H1 (cell line): Measurements from ENCODE around the gene TRPT1. TPM values are rescaled to one million over a fixed set of nuclear protein-coding genes. Genes with fewer than 3 reads are reported as not detected.
A peak's percentile ranks its signal among the peaks of the same experiment; 100 is the strongest.

Experiments used
- CTCF ChIA-PET: fragments of 300-600 bp; sonication (Branson Sonifier 250); formaldehyde crosslinking; loops from one replicate; lab custom pipeline; 2021; ENCODE audit not compliant: partially characterized antibody; lab: Charles Lee
- POLR2A ChIA-PET: fragments of 300-600 bp; sonication (Branson Sonifier 250); formaldehyde crosslinking; loops from one replicate; lab custom pipeline; 2021; ENCODE audit warnings: inconsistent platforms; ENCODE audit not compliant: partially characterized antibody; lab: Charles Lee
- DNase-seq, 2 experiments: peaks; one replicate each; pipeline versions ENCODE4 v3.0.0 to v3.0.0-alpha.2; 2010 to 2022; ENCODE audit warnings: low spot score in 2 of 2, low read depth in 1 of 2, mixed read lengths in 1 of 2
- FAIRE-seq: peaks from 2 replicates; lab custom pipeline; 2011; peaks lifted over from hg19 to GRCh38; lab: Jason Lieb, UNC
- H2AFZ ChIP-seq: 2 replicates; pipeline ENCODE4 v1.8.1; 2012; ENCODE audit warnings: low read length, inconsistent platforms
- H2AK5ac ChIP-seq: 2 replicates; pipeline ENCODE4 v1.6.1; 2013; ENCODE audit warnings: low read depth, low read length
- H2BK120ac ChIP-seq: replicated peaks from 2 replicates; pipeline ENCODE3; 2013; ENCODE audit warnings: low read depth, low read length, inconsistent platforms
- H2BK12ac ChIP-seq: 2 replicates; pipeline ENCODE4 v1.6.1; 2013; ENCODE audit warnings: low read depth, low read length
- H2BK15ac ChIP-seq: 2 replicates; pipeline ENCODE4 v1.6.1; 2013; ENCODE audit warnings: low read length
- H2BK20ac ChIP-seq: 2 replicates; pipeline ENCODE4 v1.6.1; 2013; ENCODE audit warnings: low read length
- H2BK5ac ChIP-seq: 2 replicates; pipeline ENCODE4 v1.6.1; 2013; ENCODE audit warnings: low read depth, low read length
- H3K14ac ChIP-seq: 2 replicates; pipeline ENCODE4 v1.6.1; 2013; ENCODE audit warnings: inconsistent platforms; ENCODE audit not compliant: insufficient read length
- H3K18ac ChIP-seq: 2 replicates; pipeline ENCODE4 v1.6.1; 2013; ENCODE audit warnings: low read length; ENCODE audit errors: extremely low read depth
- H3K23ac ChIP-seq: 2 replicates; pipeline ENCODE4 v1.6.1; 2013; ENCODE audit warnings: inconsistent platforms; ENCODE audit not compliant: insufficient read length
- H3K23me2 ChIP-seq: 2 replicates; pipeline ENCODE4 v1.6.1; 2013; ENCODE audit warnings: low read depth, low read length
- H3K27ac ChIP-seq: 2 replicates; pipeline ENCODE4 v1.6.1; 2011; ENCODE audit warnings: low read depth, low read length, inconsistent platforms
- H3K27me3 ChIP-seq, 4 experiments: replicated peaks in 1 of 4; 1 replicate in 1 of 4; 2 replicates in 3 of 4; pipeline versions ENCODE4 v1.6.1 to v1.8.1; 2011 to 2013; ENCODE audit warnings: low read length in 3 of 4, mild to moderate bottlenecking in 3 of 4, inconsistent platforms in 2 of 4, mixed read lengths in 2 of 4, moderate library complexity in 1 of 4; ENCODE audit not compliant: control insufficient read depth in 3 of 4, insufficient read depth in 3 of 4; ENCODE audit errors: extremely low read depth in 1 of 4
- H3K36me3 ChIP-seq, 4 experiments: 2 replicates each; pipeline versions ENCODE4 v1.6.1 to v1.8.1; 2011 to 2013; ENCODE audit warnings: mild to moderate bottlenecking in 4 of 4, low read length in 3 of 4, moderate library complexity in 2 of 4, control low read depth in 1 of 4, inconsistent platforms in 1 of 4; ENCODE audit not compliant: insufficient read depth in 4 of 4, control insufficient read depth in 2 of 4
- H3K4ac ChIP-seq: replicated peaks from 2 replicates; pipeline ENCODE3; 2013; ENCODE audit warnings: low read length, low read depth, mixed read lengths, inconsistent platforms; ENCODE audit not compliant: insufficient read length
- H3K4me1 ChIP-seq, 4 experiments: replicated peaks in 1 of 4; 1 replicate in 1 of 4; 2 replicates in 3 of 4; pipeline versions ENCODE4 v1.6.1 to v1.8.1; 2011 to 2013; ENCODE audit warnings: low read length in 3 of 4, inconsistent platforms in 2 of 4, mixed read lengths in 1 of 4; ENCODE audit not compliant: insufficient read depth in 4 of 4, control insufficient read depth in 3 of 4
- H3K4me2 ChIP-seq, 2 experiments: 2 replicates each; pipeline versions ENCODE4 v1.6.1 to v1.8.1; 2011 to 2013; ENCODE audit warnings: low read depth in 2 of 2, low read length in 2 of 2, control low read depth in 1 of 2, inconsistent platforms in 1 of 2, mild to moderate bottlenecking in 1 of 2; ENCODE audit not compliant: insufficient read depth in 1 of 2
- H3K4me3 ChIP-seq, 4 experiments: fragments of 200-600, 300-600 bp in 1 of 4; sonication (generic), shearing (Covaris generic), sonication (Bioruptor Twin) in 1 of 4; 2 replicates each; pipeline versions ENCODE4 v1.5.1 to v1.8.1; 2011 to 2016; ENCODE audit warnings: low read length in 4 of 4, low read depth in 3 of 4, control low read depth in 2 of 4, inconsistent platforms in 2 of 4, mild to moderate bottlenecking in 2 of 4, mixed read lengths in 1 of 4, moderate library complexity in 1 of 4; ENCODE audit not compliant: insufficient read depth in 2 of 4; ENCODE audit errors: extremely low read depth in 1 of 4
- H3K56ac ChIP-seq: replicated peaks from 2 replicates; pipeline ENCODE3; 2013; ENCODE audit warnings: low read depth, mild to moderate bottlenecking, mixed read lengths, low read length, inconsistent platforms; ENCODE audit not compliant: insufficient read length
- H3K79me1 ChIP-seq: 2 replicates; pipeline ENCODE4 v1.6.1; 2013; ENCODE audit warnings: low read depth, low read length, control low read depth
- H3K79me2 ChIP-seq, 2 experiments: 2 replicates each; pipeline versions ENCODE4 v1.6.1 to v1.8.1; 2012 to 2013; ENCODE audit warnings: low read length in 2 of 2, mild to moderate bottlenecking in 2 of 2, inconsistent platforms in 1 of 2; ENCODE audit not compliant: insufficient read depth in 2 of 2, control insufficient read depth in 1 of 2
- H3K9ac ChIP-seq, 4 experiments: replicated peaks in 1 of 4; 1 replicate in 1 of 4; 2 replicates in 3 of 4; pipeline versions ENCODE4 v1.6.1 to v1.8.1; 2011 to 2013; ENCODE audit warnings: low read depth in 3 of 4, low read length in 3 of 4, control low read depth in 2 of 4, mild to moderate bottlenecking in 2 of 4, moderate library complexity in 2 of 4, inconsistent platforms in 1 of 4; ENCODE audit errors: extremely low read depth in 1 of 4
- H3K9me3 ChIP-seq, 2 experiments: 2 replicates each; pipeline versions ENCODE4 v1.6.1 to v1.8.1; 2012 to 2013; ENCODE audit warnings: mild to moderate bottlenecking in 2 of 2, moderate library complexity in 2 of 2, control low read depth in 1 of 2, inconsistent platforms in 1 of 2, low read depth in 1 of 2, low read length in 1 of 2, mixed read lengths in 1 of 2; ENCODE audit not compliant: insufficient read depth in 2 of 2
- H4K20me1 ChIP-seq, 2 experiments: replicated peaks in 1 of 2; 2 replicates each; pipeline versions ENCODE3 to v1.8.1; 2011 to 2013; ENCODE audit warnings: inconsistent platforms in 2 of 2, low read length in 2 of 2, mild to moderate bottlenecking in 1 of 2; ENCODE audit not compliant: insufficient read depth in 2 of 2, control insufficient read depth in 1 of 2
- H4K5ac ChIP-seq: 2 replicates; pipeline ENCODE4 v1.6.1; 2013; ENCODE audit warnings: low read length, low read depth, mixed read lengths, inconsistent platforms; ENCODE audit not compliant: insufficient read length
- H4K8ac ChIP-seq: 2 replicates; pipeline ENCODE4 v1.8.0; 2013; ENCODE audit warnings: mild to moderate bottlenecking, moderate library complexity, low read length, inconsistent platforms; ENCODE audit not compliant: insufficient read depth; ENCODE audit errors: extremely low read depth
- H4K91ac ChIP-seq: replicated peaks from 2 replicates; pipeline ENCODE3; 2013; ENCODE audit warnings: low read length, mixed read lengths, inconsistent platforms; ENCODE audit not compliant: insufficient read length
- ASH2L ChIP-seq: fragments of 200-600, 300-600 bp; sonication (generic); IDR thresholded peaks from one replicate; pipeline ENCODE4 v1.7.1; 2017; ENCODE audit warnings: low read length
- BRCA1 ChIP-seq: IDR thresholded peaks from 2 replicates; pipeline ENCODE4 v1.6.1; 2012; ENCODE audit warnings: low read depth, low read length, improper control_type of control experiment
- CBX5 ChIP-seq: fragments of 300-800, 300-1000 bp; sonication (generic); IDR thresholded peaks from 2 replicates; pipeline ENCODE4 v1.7.1; 2016; ENCODE audit warnings: antibody characterized with exemption, low read length, low read depth
- CHD2 ChIP-seq: IDR thresholded peaks from 2 replicates; pipeline ENCODE4 v1.6.1; 2012; ENCODE audit warnings: low read length, improper control_type of control experiment
- EGR1 ChIP-seq: IDR thresholded peaks from 2 replicates; pipeline ENCODE4 v1.6.1; 2011; ENCODE audit warnings: low read depth, low read length, borderline replicate concordance
- EP300 ChIP-seq, 2 experiments: IDR thresholded peaks; 1 replicate in 1 of 2; 2 replicates in 1 of 2; pipeline ENCODE4 v1.6.1; 2011 to 2012; ENCODE audit warnings: low read depth in 2 of 2, low read length in 2 of 2, mild to moderate bottlenecking in 2 of 2, borderline replicate concordance in 1 of 2, inconsistent platforms in 1 of 2, moderate library complexity in 1 of 2
- KDM4A ChIP-seq: IDR thresholded peaks from one replicate; pipeline ENCODE4 v1.7.1; 2012; ENCODE audit warnings: low read depth, mild to moderate bottlenecking, moderate library complexity, low read length, inconsistent platforms; ENCODE audit not compliant: severe bottlenecking
- NANOG ChIP-seq: IDR thresholded peaks from 2 replicates; pipeline ENCODE4 v1.6.1; 2011; ENCODE audit warnings: low read length, low read depth, mild to moderate bottlenecking, inconsistent platforms; ENCODE audit not compliant: insufficient read depth, poor library complexity, severe bottlenecking
- NRF1 ChIP-seq: IDR thresholded peaks from 2 replicates; pipeline ENCODE4 v1.6.1; 2011; ENCODE audit warnings: mild to moderate bottlenecking, low read depth, low read length, improper control_type of control experiment
- POLR2A ChIP-seq, 2 experiments: IDR thresholded peaks; 1 replicate in 1 of 2; 2 replicates in 1 of 2; pipeline ENCODE4 v1.6.1; 2011; ENCODE audit warnings: low read depth in 2 of 2, low read length in 2 of 2, mild to moderate bottlenecking in 2 of 2; ENCODE audit errors: control extremely low read depth in 1 of 2
- RAD21 ChIP-seq, 2 experiments: IDR thresholded peaks in 1 of 2; conservative IDR thresholded peaks in 1 of 2; 2 replicates each; pipeline ENCODE4 v1.6.1; 2011; ENCODE audit warnings: low read depth in 2 of 2, low read length in 2 of 2, improper control_type of control experiment in 1 of 2, inconsistent platforms in 1 of 2, mild to moderate bottlenecking in 1 of 2, moderate library complexity in 1 of 2
- SAP30 ChIP-seq: fragments of 300-600 bp; sonication (generic); IDR thresholded peaks from 2 replicates; pipeline ENCODE4 v1.7.1; 2012; ENCODE audit warnings: low read length, moderate library complexity, mild to moderate bottlenecking, inconsistent platforms; ENCODE audit not compliant: insufficient read depth, insufficient replicate concordance
- TAF7 ChIP-seq: optimal IDR thresholded peaks from 2 replicates; pipeline ENCODE3; 2011; ENCODE audit warnings: low read depth, mild to moderate bottlenecking, inconsistent platforms, low read length, moderate library complexity, borderline replicate concordance
- WGBS, 2 experiments: shearing (Covaris generic) in 1 of 2; methylation state at CpG; one replicate each; pipeline versions ENCODE4 v1.1.6 to v1.1.7; 2013 to 2015; ENCODE audit warnings: low lambda C conversion rate in 2 of 2, mixed read lengths in 2 of 2, inconsistent platforms in 1 of 2, low coverage in 1 of 2, missing lambda C conversion rate in 1 of 2; ENCODE audit not compliant: insufficient replicate concordance in 2 of 2, insufficient coverage in 1 of 2, insufficient read length in 1 of 2; ENCODE audit errors: extremely low coverage in 1 of 2, missing lambda C conversion rate in 1 of 2; 5-methylcytosine and 5-hydroxymethylcytosine counted together
- polyA plus RNA-seq, 7 experiments: library from polyadenylated mRNA; depleted of rRNA in 3 of 7; stranded (reverse) in 5 of 7; unstranded in 2 of 7; fragments of >200 nt in 5 of 7; fragments of 200-250 nt in 2 of 7; gene quantifications; 1 replicate in 5 of 7; 2 replicates in 1 of 7; 4 replicates in 1 of 7; pipeline versions ENCODE4 v1.2.1 to v1.2.3, GENCODE V29; 2011 to 2013; ENCODE audit warnings: missing spikeins in 2 of 7, mixed read lengths in 2 of 7
- total RNA-seq: library from RNA; stranded (reverse); fragmentation: NEBNext Ultra II Directional; extraction: Animal tissue kit (Norgen Biotek cat#: 25700); gene quantifications from 2 replicates; pipeline ENCODE4 v1.2.1, GENCODE V29; 2021

The TRPT1 gene
- total and polyA plus RNA-seq, 2 of the 8 experiments (the other 6 are each of a cell fraction or from before 2014, with no cell fraction given) = 34.5 to 74.6 TPM

- peak overlapping the region; percentile 26; the same call in 1 of the 2 replicates for H2AFZ ChIP-seq
- peak overlapping the region; percentile 87 to 97 for H3K4me2 ChIP-seq
- no peak overlapping the region for H4K91ac ChIP-seq
- WGBS, 2 experiments = 11% methylated on average over 8 of the region's 8 CpGs; no CpG with 5 or more reads in 1 of the 2 experiments
- H3K27ac ChIP-seq = no peak overlapping the region
- H3K23ac ChIP-seq = no peak overlapping the region
- peaks cover 0 to 31% (median 13%) of the 10 kb centered on the region in 4 experiments; a peak in 6 of 7 replicates for H3K4me1 ChIP-seq
- no peak overlapping the region for H3K14ac ChIP-seq
- no peak overlapping the region for H2BK120ac ChIP-seq
- no peak overlapping the region for H2BK12ac ChIP-seq
- no peak overlapping the region for H2AK5ac ChIP-seq
- ChIA-PET CTCF (interaction anchor here (0.6 to 8.6 kb wide), 4 partner anchors 20 to 53 kb away, joined by 3 to 51 read pairs (median 14); partner anchors contain the start of genes BAD, FERMT3 and PLCB3), POLR2A (interaction anchor here (0.9 to 11.9 kb wide), 6 partner anchors 16 to 194 kb away, joined by 3 to 190 read pairs (median 3); partner anchors contain the start of genes FKBP2, PLCB3 and PPP1R14B)
- FAIRE-seq = no peak
- no peak overlapping the region for H4K5ac ChIP-seq
- no peak overlapping the region for H3K18ac ChIP-seq
- no peak overlapping the region for H2BK15ac ChIP-seq
- no peaks in the 10 kb centered on the region; the same call in 1 of the 2 replicates for H3K79me1 ChIP-seq
- H3K23me2 ChIP-seq = peaks cover 19% of the 10 kb centered on the region
- H2BK20ac ChIP-seq = no peak overlapping the region
- H3K36me3 ChIP-seq = no peaks in the 10 kb centered on the region
- H3K4ac ChIP-seq = no peak overlapping the region
- H3K56ac ChIP-seq = no peak overlapping the region
- H2BK5ac ChIP-seq = peak overlapping the region; percentile 9; the same call in 1 of the 2 replicates
- H3K27me3 ChIP-seq = peaks cover 0 to 12% (median 6%) of the 10 kb centered on the region in 4 experiments; a peak in 4 of 7 replicates
- no peak overlapping the region for H4K8ac ChIP-seq
- no peak for DNase-seq
- peaks cover 0 to 6% of the 10 kb centered on the region in 2 experiments for H4K20me1 ChIP-seq
- no peaks in the 10 kb centered on the region for H3K9me3 ChIP-seq
- peak overlapping the region; percentile 70 to 80 (median 76) for H3K4me3 ChIP-seq
- peak overlapping the region in 2 of 4 experiments; percentile 38 to 44; a peak in 4 of 7 replicates for H3K9ac ChIP-seq
- H3K79me2 ChIP-seq = no peaks in the 10 kb centered on the region
- TF ChIP-seq KDM4A (no peak), ASH2L (no peak), RAD21 (IDR thresholded peaks at IDR 0.05 in 1 of 2, conservative IDR thresholded peaks at IDR 0.05 in 1 of 2; ENCODE audit: low read depth in 2 of 2, low read length in 2 of 2) (no peak), NANOG (no peak), EGR1 (no peak), BRCA1 (no peak), POLR2A (IDR thresholded peaks at IDR 0.05; ENCODE audit: control extremely low read depth in 1 of 2, low read depth in 2 of 2, low read length in 2 of 2) (no peak), CHD2 (no peak), EP300 (IDR thresholded peaks at IDR 0.05; ENCODE audit: borderline replicate concordance in 1 of 2, low read depth in 2 of 2, low read length in 2 of 2) (no peak), SAP30 (no peak), CBX5 (no peak), TAF7 (no peak), NRF1 (no peak)
These were observed 5.0 kb upstream of the TRPT1 start for GRCh38 chr11:64230985-64231365.
